OCI-LY7 (cell line): Measurements from ENCODE around the gene LRRC70. TPM values are rescaled to one million over a fixed set of nuclear protein-coding genes. Genes with fewer than 3 reads are reported as not detected.

Experiments used
- BruUV-seq: library from RNA; stranded (reverse); fragments of 400-500 nt; replicated peaks from 2 replicates; lab custom pipeline; 2021; lab: Mats Ljungman, UMichigan
- CTCF ChIA-PET: fragments of 300-600 bp; sonication (Branson Sonifier 250); formaldehyde crosslinking; loops from one replicate; lab custom pipeline; 2022; ENCODE audit warnings: antibody characterized with exemption; ENCODE audit not compliant: unreplicated experiment; lab: Charles Lee
- POLR2A ChIA-PET: fragments of 300-600 bp; sonication (Branson Sonifier 250); formaldehyde crosslinking; loops from one replicate; lab custom pipeline; 2022; ENCODE audit warnings: antibody characterized with exemption; lab: Charles Lee
- DNase-seq: peaks from one replicate; pipeline ENCODE4 v3.0.0-alpha.2; 2015; ENCODE audit warnings: low spot score
- H2AFZ ChIP-seq: fragments of 200-600 bp; sonication (generic), shearing (Covaris generic); 2 replicates; pipeline ENCODE4 v1.6.1; 2014; ENCODE audit warnings: mild to moderate bottlenecking, antibody characterized with exemption, low read length, moderate library complexity
- H3K27ac ChIP-seq: fragments of 200-600 bp; sonication (generic); 2 replicates; pipeline ENCODE4 v1.5.1; 2014; ENCODE audit warnings: mixed run types, low read depth, mild to moderate bottlenecking, moderate library complexity, low read length, inconsistent platforms; ENCODE audit not compliant: poor library complexity, severe bottlenecking
- H3K36me3 ChIP-seq: fragments of 200-600 bp; sonication (generic); 2 replicates; pipeline ENCODE4 v1.6.1; 2014; ENCODE audit warnings: mild to moderate bottlenecking, antibody characterized with exemption, low read length, moderate library complexity, mixed read lengths; ENCODE audit not compliant: insufficient read depth
- H3K4me1 ChIP-seq: fragments of 200-600 bp; sonication (generic); 2 replicates; pipeline ENCODE4 v1.5.1; 2014; ENCODE audit warnings: mild to moderate bottlenecking, low read length; ENCODE audit not compliant: insufficient read depth, poor library complexity, severe bottlenecking
- H3K4me2 ChIP-seq: fragments of 200-600 bp; sonication (generic); 2 replicates; pipeline ENCODE4 v1.6.1; 2014; ENCODE audit warnings: mild to moderate bottlenecking, low read length
- H3K4me3 ChIP-seq: fragments of 200-600 bp; sonication (generic); 2 replicates; pipeline ENCODE4 v1.5.1; 2014; ENCODE audit warnings: mild to moderate bottlenecking, low read depth, low read length; ENCODE audit not compliant: poor library complexity, severe bottlenecking
- H3K79me2 ChIP-seq: fragments of 200-600 bp; sonication (generic); 2 replicates; pipeline ENCODE4 v1.6.1; 2016; ENCODE audit warnings: low read depth, mild to moderate bottlenecking, low read length, moderate library complexity, mixed read lengths; ENCODE audit not compliant: insufficient read depth
- H3K9me2 ChIP-seq: fragments of 200-600 bp; sonication (generic); 2 replicates; pipeline ENCODE4 v1.6.1; 2016; ENCODE audit warnings: mild to moderate bottlenecking, low read length, mixed read lengths; ENCODE audit not compliant: insufficient read depth
- H3K9me3 ChIP-seq: fragments of 200-600 bp; sonication (generic); 2 replicates; pipeline ENCODE4 v1.6.1; 2014; ENCODE audit warnings: mild to moderate bottlenecking, mixed run types, low read length, mixed read lengths
- H4K20me1 ChIP-seq: fragments of 200-600 bp; sonication (generic); 2 replicates; pipeline ENCODE4 v1.6.1; 2014; ENCODE audit warnings: mild to moderate bottlenecking, antibody characterized with exemption, low read length, moderate library complexity, mixed read lengths; ENCODE audit not compliant: insufficient read depth
- CTCF ChIP-seq: fragments of 200-600 bp; sonication (generic); conservative IDR thresholded peaks from 2 replicates; pipeline ENCODE4 v1.5.1; 2014; ENCODE audit warnings: mild to moderate bottlenecking, antibody characterized with exemption, low read length, moderate library complexity, mixed read lengths
- EZH2phosphoT487 ChIP-seq: fragments of 200-600 bp; sonication (generic); IDR thresholded peaks from 2 replicates; pipeline ENCODE4 v1.6.1; 2018; ENCODE audit warnings: low read depth, borderline replicate concordance, mild to moderate bottlenecking, mixed run types, antibody characterized with exemption, low read length, moderate library complexity, mixed read lengths
- intact Hi-C: fragments of 100-400 bp; cut with micrococcal nuclease; formaldehyde crosslinking; loops from one replicate; pipeline ENCODE4 v1.10.0; 2022; ENCODE audit not compliant: unreplicated experiment
- total RNA-seq, 2 experiments: library from RNA; depleted of rRNA in 1 of 2; stranded (reverse); fragments of >200 nt in 1 of 2; shearing (Covaris generic) in 1 of 2; gene quantifications; 2 replicates each; pipeline ENCODE4 v1.2.3, GENCODE V29; 2014 to 2022

LRRC70 gene
- total RNA-seq, 2 experiments from 2014 or later, result 1.1 to 1.6 TPM

- Histone ChIP-seq H2AFZ (no peak overlapping the region), H3K27ac (no peak overlapping the region), H4K20me1 (no peaks in the 10 kb centered on the region), H3K4me2 (no peak overlapping the region), H3K4me3 (no peak overlapping the region), H3K4me1 (no peaks in the 10 kb centered on the region), H3K9me3 (no peaks in the 10 kb centered on the region), H3K36me3 (peaks cover 25% of the 10 kb centered on the region), H3K79me2 (no peaks in the 10 kb centered on the region), H3K9me2 (no peaks in the 10 kb centered on the region)
- no peak for DNase-seq
- CTCF ChIA-PET, result no interaction called here
- POLR2A ChIA-PET, result interaction anchor here (0.5 to 1.8 kb wide), 4 partner anchors 10 to 222 kb away, joined by 4 to 9 read pairs (median 6); partner anchors contain the start of gene LRRC70
- no peak for TF ChIP-seq CTCF
- TF ChIP-seq EZH2phosphoT487, result no peak
- no TSS peak for BruUV-seq
- intact Hi-C loops, result no loop called here
Observed at GRCh38 chr5:62587737-62588136, 9.1 kb downstream of the LRRC70 start.

- Histone ChIP-seq H3K4me2 (no peak overlapping the region), H4K20me1 (no peaks in the 10 kb centered on the region), H3K4me3 (no peak overlapping the region), H3K4me1 (no peaks in the 10 kb centered on the region), H3K79me2 (no peaks in the 10 kb centered on the region), H3K36me3 (peaks cover 34% of the 10 kb centered on the region), H3K9me3 (no peaks in the 10 kb centered on the region), H2AFZ (no peak overlapping the region), H3K9me2 (no peaks in the 10 kb centered on the region), H3K27ac (no peak overlapping the region)
- intact Hi-C loops, result no loop called here
- no peak for DNase-seq
- CTCF ChIA-PET, result no interaction called here
- no TSS peak for BruUV-seq
- no peak for TF ChIP-seq CTCF
- TF ChIP-seq EZH2phosphoT487, result no peak
- POLR2A ChIA-PET, result no interaction called here
Observed at GRCh38 chr5:62588668-62589067, 10.0 kb downstream of the LRRC70 start.

GRCh38 chr5:62589504-62589903 lies 10.9 kb downstream of the LRRC70 start:
- POLR2A ChIA-PET, result interaction anchor here (0.6 kb wide), 2 partner anchors 8 to 64 kb away, joined by 3 read pairs; no protein-coding TSS in a partner anchor
- H3K4me1 ChIP-seq, result no peaks in the 10 kb centered on the region

More at GRCh38 chr5:62589504-62589903, 10.9 kb downstream of the LRRC70 start:
- CTCF ChIA-PET, result no interaction called here
- Histone ChIP-seq H2AFZ (no peak overlapping the region), H3K79me2 (no peaks in the 10 kb centered on the region), H3K9me3 (no peaks in the 10 kb centered on the region), H4K20me1 (no peaks in the 10 kb centered on the region), H3K36me3 (peaks cover 42% of the 10 kb centered on the region), H3K4me2 (no peak overlapping the region), H3K27ac (no peak overlapping the region), H3K9me2 (no peaks in the 10 kb centered on the region), H3K4me3 (no peak overlapping the region)
- DNase-seq, result no peak
- no TSS peak for BruUV-seq
- intact Hi-C loops, result no loop called here
- TF ChIP-seq EZH2phosphoT487 (no peak), CTCF (peak; percentile 48; the same call in 1 of the 2 replicates)
